ENCODE data around the gene LHFPL2. TPM values are rescaled to one million over a fixed set of nuclear protein-coding genes. Genes with fewer than 3 reads are reported as not detected.

LHFPL2 gene
- total and polyA plus RNA-seq, 2 experiments from 2014 or later = 10.6 to 50.8 TPM

DNA sequence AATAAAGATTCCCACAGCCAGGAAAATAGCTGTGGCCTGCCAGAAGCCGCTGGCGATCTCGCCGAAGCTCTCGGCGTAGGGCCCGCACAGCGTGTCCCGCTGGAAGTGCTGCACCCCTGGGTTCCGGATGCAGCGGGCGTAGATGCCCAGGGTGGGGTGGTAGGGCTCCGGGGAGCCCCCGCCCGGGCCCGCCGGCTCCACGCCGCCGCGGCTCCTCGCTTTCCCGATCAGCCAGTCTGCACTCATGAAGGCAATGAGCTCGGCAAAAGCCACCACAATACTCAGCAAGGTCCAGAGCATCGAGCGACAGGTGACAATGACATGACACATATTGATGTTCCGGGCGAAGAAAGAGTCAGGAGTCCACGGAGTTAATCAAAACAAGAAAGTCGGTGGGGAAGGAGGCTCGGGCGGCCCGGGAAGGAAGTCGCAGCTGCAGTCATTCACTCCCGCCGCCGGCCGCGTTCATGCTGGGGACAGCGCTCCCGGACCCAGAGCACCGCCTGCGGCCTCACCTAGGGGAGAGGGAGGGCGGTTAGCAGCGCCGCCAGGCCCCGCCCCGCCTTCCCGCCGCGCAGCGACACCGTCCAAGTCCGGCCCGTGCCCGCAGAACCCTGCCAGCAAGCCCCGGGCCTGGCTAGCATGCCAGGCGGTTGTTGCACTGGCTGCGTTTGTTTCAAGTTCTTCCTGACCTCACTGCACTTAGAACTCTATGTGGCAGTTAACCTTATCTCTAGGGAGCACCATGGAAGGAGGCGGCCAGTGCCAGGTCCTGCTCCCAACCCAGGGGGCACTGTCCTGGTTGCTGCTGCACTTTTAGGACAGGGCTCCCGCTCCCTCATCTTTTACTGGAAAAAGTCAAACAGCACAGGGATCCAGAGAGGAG is 138.4 kb downstream of the LHFPL2 start:
- TF ChIP-seq EZH2phosphoT487 (IDR thresholded peaks at IDR 0.05; ENCODE audit: unreplicated experiment) = no peak
- TF ChIP-seq CTCF (conservative IDR thresholded peaks at IDR 0.05; ENCODE audit: low read depth in 2 of 2) = peak; percentile 40 to 48
- Histone ChIP-seq H3K79me2 (replicated peaks; ENCODE audit: insufficient read depth) (peaks cover 59% of the 10 kb centered on the region), H3K9me2 (ENCODE audit: insufficient read depth) (no peaks in the 10 kb centered on the region), H3F3A (replicated peaks; ENCODE audit: low read depth) (0 out of 2 replicates have a peak, but pooled peaks cover 4% of the 10 kb centered on the region), H3K4me2 (peak overlapping the region; percentile 90), H3K4me3 (peak overlapping the region; percentile 53), H3K27me3 (ENCODE audit: insufficient read depth) (no peaks in the 10 kb centered on the region), H3K36me3 (ENCODE audit: insufficient read depth) (no peaks in the 10 kb centered on the region), H4K20me1 (replicated peaks; ENCODE audit: insufficient read depth) (peaks cover 12% of the 10 kb centered on the region), H3K27ac (ENCODE audit: low read depth) (no peak overlapping the region), H3K4me1 (ENCODE audit: insufficient read depth) (peaks cover 28% of the 10 kb centered on the region), H2AFZ (no peak overlapping the region)
- Mint-ChIP-seq H3K4me3 (peak overlapping the region; percentile 62), H3K27me3 (ENCODE audit: insufficient read depth, low read depth, poor library complexity) (peaks cover 5% of the 10 kb centered on the region), H3K4me1 (peaks cover 46% of the 10 kb centered on the region), H3K36me3 (ENCODE audit: low read depth) (peaks cover 5% of the 10 kb centered on the region), H3K27ac (peak overlapping the region; percentile 61; the same call in 1 of the 2 replicates), H3K9me3 (no peaks in the 10 kb centered on the region)
- DNase-seq (ENCODE audit: low spot score) (peak; percentile 84), ATAC-seq (peak; percentile 94)

DNA sequence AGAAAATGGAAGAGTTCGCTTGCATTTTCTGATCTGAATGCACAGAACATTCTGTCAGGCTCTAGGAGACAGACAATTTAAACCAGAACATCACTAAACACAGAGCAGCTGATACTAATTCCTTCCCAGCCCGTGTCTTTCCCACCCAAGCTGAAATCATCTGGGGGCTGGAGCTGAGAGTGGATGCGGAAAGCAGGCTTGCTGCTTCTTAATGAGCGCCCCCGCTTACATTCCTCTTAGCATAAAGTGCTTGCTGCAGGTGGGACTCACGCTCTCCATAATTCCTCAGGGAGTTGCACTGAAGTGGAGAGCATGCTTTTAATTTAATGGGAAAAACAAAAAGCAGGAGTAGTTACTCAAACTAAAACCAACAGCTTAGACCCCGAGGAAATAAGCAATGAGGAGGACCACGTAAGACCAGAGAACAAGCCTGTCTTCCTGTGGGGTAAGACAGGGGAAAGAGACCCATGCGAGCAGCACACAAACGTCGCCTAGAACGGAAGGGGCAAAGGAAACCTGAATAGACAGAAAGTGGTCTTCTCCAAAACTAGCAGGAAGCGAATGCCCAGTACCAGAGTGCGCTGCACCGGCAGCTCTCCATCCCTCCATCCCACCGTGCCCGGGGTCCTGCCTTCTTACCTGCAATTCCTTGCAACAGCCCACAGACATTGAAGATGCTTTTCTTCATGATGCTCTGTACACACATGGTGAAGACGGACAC is 139.3 kb downstream of the LHFPL2 start:
- ATAC-seq = no peak
- Histone ChIP-seq H3K4me2 (peak overlapping the region; percentile 90; the same call in 1 of the 2 replicates), H3K79me2 (replicated peaks; ENCODE audit: insufficient read depth) (peaks cover 58% of the 10 kb centered on the region)
- no peak for TF ChIP-seq EZH2 (IDR thresholded peaks at IDR 0.05; ENCODE audit: low read depth, unreplicated experiment)
- TF ChIP-seq, protein P1, sequence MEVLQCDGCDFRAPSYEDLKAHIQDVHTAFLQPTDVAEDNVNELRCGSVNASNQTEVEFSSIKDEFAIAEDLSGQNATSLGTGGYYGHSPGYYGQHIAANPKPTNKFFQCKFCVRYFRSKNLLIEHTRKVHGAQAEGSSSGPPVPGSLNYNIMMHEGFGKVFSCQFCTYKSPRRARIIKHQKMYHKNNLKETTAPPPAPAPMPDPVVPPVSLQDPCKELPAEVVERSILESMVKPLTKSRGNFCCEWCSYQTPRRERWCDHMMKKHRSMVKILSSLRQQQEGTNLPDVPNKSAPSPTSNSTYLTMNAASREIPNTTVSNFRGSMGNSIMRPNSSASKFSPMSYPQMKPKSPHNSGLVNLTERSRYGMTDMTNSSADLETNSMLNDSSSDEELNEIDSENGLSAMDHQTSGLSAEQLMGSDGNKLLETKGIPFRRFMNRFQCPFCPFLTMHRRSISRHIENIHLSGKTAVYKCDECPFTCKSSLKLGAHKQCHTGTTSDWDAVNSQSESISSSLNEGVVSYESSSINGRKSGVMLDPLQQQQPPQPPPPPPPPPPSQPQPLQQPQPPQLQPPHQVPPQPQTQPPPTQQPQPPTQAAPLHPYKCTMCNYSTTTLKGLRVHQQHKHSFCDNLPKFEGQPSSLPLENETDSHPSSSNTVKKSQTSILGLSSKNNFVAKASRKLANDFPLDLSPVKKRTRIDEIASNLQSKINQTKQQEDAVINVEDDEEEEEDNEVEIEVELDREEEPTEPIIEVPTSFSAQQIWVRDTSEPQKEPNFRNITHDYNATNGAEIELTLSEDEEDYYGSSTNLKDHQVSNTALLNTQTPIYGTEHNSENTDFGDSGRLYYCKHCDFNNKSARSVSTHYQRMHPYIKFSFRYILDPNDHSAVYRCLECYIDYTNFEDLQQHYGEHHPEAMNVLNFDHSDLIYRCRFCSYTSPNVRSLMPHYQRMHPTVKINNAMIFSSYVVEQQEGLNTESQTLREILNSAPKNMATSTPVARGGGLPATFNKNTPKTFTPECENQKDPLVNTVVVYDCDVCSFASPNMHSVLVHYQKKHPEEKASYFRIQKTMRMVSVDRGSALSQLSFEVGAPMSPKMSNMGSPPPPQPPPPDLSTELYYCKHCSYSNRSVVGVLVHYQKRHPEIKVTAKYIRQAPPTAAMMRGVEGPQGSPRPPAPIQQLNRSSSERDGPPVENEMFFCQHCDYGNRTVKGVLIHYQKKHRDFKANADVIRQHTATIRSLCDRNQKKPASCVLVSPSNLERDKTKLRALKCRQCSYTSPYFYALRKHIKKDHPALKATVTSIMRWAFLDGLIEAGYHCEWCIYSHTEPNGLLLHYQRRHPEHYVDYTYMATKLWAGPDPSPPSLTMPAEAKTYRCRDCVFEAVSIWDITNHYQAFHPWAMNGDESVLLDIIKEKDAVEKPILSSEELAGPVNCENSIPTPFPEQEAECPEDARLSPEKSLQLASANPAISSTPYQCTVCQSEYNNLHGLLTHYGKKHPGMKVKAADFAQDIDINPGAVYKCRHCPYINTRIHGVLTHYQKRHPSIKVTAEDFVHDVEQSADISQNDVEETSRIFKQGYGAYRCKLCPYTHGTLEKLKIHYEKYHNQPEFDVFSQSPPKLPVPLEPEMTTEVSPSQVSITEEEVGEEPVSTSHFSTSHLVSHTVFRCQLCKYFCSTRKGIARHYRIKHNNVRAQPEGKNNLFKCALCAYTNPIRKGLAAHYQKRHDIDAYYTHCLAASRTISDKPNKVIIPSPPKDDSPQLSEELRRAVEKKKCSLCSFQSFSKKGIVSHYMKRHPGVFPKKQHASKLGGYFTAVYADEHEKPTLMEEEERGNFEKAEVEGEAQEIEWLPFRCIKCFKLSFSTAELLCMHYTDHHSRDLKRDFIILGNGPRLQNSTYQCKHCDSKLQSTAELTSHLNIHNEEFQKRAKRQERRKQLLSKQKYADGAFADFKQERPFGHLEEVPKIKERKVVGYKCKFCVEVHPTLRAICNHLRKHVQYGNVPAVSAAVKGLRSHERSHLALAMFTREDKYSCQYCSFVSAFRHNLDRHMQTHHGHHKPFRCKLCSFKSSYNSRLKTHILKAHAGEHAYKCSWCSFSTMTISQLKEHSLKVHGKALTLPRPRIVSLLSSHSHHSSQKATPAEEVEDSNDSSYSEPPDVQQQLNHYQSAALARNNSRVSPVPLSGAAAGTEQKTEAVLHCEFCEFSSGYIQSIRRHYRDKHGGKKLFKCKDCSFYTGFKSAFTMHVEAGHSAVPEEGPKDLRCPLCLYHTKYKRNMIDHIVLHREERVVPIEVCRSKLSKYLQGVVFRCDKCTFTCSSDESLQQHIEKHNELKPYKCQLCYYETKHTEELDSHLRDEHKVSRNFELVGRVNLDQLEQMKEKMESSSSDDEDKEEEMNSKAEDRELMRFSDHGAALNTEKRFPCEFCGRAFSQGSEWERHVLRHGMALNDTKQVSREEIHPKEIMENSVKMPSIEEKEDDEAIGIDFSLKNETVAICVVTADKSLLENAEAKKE (CRISPR knock-in tag; IDR thresholded peaks at IDR 0.05) = no peak
- no peak for TF ChIP-seq CREB1 (CRISPR knock-in tag; IDR thresholded peaks at IDR 0.05; ENCODE audit: low read depth)
- TF ChIP-seq STAT1 (IDR thresholded peaks at IDR 0.05; ENCODE audit: unreplicated experiment) = no peak
- TF ChIP-seq POLR2AphosphoS5 (IDR thresholded peaks at IDR 0.05; ENCODE audit: low read depth) = no peak
- TF ChIP-seq, protein P2, sequence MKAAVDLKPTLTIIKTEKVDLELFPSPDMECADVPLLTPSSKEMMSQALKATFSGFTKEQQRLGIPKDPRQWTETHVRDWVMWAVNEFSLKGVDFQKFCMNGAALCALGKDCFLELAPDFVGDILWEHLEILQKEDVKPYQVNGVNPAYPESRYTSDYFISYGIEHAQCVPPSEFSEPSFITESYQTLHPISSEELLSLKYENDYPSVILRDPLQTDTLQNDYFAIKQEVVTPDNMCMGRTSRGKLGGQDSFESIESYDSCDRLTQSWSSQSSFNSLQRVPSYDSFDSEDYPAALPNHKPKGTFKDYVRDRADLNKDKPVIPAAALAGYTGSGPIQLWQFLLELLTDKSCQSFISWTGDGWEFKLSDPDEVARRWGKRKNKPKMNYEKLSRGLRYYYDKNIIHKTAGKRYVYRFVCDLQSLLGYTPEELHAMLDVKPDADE (IDR thresholded peaks at IDR 0.05) = no peak

More for the DNA sequence above, 139.3 kb downstream of the LHFPL2 start:
- no peaks in the 10 kb centered on the region for H3K27me3 ChIP-seq (ENCODE audit: insufficient read depth)
- no peaks in the 10 kb centered on the region; the same call in 1 of the 3 replicates for H3K36me3 Mint-ChIP-seq (ENCODE audit: low read depth)
- 0 out of 2 replicates have a peak, but pooled peaks cover 4% of the 10 kb centered on the region for H3F3A ChIP-seq (replicated peaks; ENCODE audit: low read depth)
- H3K4me3 Mint-ChIP-seq = peak overlapping the region; percentile 39; the same call in 1 of the 3 replicates
- H3K27ac Mint-ChIP-seq = peak overlapping the region; percentile 25; the same call in 1 of the 2 replicates
- H3K9me3 Mint-ChIP-seq = no peaks in the 10 kb centered on the region
- H3K27ac ChIP-seq (ENCODE audit: low read depth) = no peak overlapping the region
- peaks cover 54% of the 10 kb centered on the region for H3K4me1 Mint-ChIP-seq
- peaks cover 10% of the 10 kb centered on the region for H3K27me3 Mint-ChIP-seq (ENCODE audit: insufficient read depth, low read depth, poor library complexity)
- peak overlapping the region; percentile 53; the same call in 1 of the 2 replicates for H3K4me3 ChIP-seq
- H3K36me3 ChIP-seq (ENCODE audit: insufficient read depth) = no peaks in the 10 kb centered on the region
- H3K4me1 ChIP-seq (ENCODE audit: insufficient read depth) = peaks cover 34% of the 10 kb centered on the region
- no peak overlapping the region for H2AFZ ChIP-seq
- DNase-seq (ENCODE audit: low spot score) = no peak
- H3K9me2 ChIP-seq (ENCODE audit: insufficient read depth) = no peaks in the 10 kb centered on the region
- peaks cover 15% of the 10 kb centered on the region for H4K20me1 ChIP-seq (replicated peaks; ENCODE audit: insufficient read depth)
